Epithelial cell of esophagus (primary cell): Measurements from ENCODE around the gene MRPL1.
A peak's percentile ranks its signal among the peaks of the same experiment; 100 is the strongest.
"Not testable (repeated sequence)": the region's sequence is repeated elsewhere in the genome, so short reads cannot be mapped to it uniquely, and the experiment has no call there.

Source experiments
- DNase-seq: peaks from one replicate; pipeline ENCODE4 v3.0.0; 2010; ENCODE audit warnings: low read depth
- H3K4me3 ChIP-seq: 2 replicates; pipeline ENCODE4 v1.5.1; 2011; ENCODE audit warnings: mild to moderate bottlenecking, low read length, control low read depth
- CTCF ChIP-seq: IDR thresholded peaks from 2 replicates; pipeline ENCODE4 v1.5.1; 2011; ENCODE audit warnings: low read depth, mild to moderate bottlenecking, low read length, control low read depth, inconsistent platforms; ENCODE audit not compliant: insufficient read depth; ENCODE audit errors: missing control alignments

MRPL1 gene

GRCh38 chr4:77849278-77849965 is 13.2 kb upstream of the MRPL1 start:
- peak; percentile 3 for DNase-seq
- no peak for TF ChIP-seq CTCF
- no peak overlapping the region for H3K4me3 ChIP-seq

DNA sequence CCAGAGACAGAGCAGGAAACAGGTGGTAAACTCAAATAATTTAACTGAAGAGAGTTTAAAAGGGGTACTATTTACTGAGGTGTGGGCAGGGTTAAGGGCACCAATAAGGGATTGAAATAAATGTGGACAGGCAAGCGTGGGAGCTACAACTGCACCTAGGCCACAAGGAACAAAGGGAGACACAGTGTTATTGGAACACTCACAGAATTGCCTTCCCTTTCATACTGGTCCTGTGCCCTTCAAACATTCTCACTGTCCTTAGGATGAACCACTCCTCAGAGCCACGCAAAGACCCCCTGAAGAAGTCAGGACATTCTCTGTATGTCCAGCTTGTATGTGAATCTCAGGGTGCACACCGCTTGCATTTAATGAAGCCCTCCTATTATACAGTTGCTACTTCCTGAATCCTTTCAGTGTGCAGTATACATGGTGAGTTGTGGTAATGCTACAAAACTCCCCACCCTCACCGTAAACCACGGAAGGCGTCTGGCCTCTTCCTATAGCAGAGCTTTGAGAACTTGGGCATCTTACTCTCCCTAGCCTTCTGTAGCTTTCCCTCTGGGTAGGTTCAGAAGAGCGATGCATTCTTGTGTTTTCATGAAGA is 9.6 kb upstream of the MRPL1 start:
- DNase-seq = no peak
- H3K4me3 ChIP-seq = no peak overlapping the region
- TF ChIP-seq CTCF = no peak

GRCh38 chr4:77854431-77855111 is 8.1 kb upstream of the MRPL1 start:
- no peak for TF ChIP-seq CTCF
- H3K4me3 ChIP-seq = no peak overlapping the region
- DNase-seq = peak; percentile 62

GRCh38 chr4:77856152-77856551 is 6.5 kb upstream of the MRPL1 start:
- DNase-seq = no peak
- TF ChIP-seq CTCF = no peak
- no peak overlapping the region for H3K4me3 ChIP-seq

- no peak for DNase-seq
- H3K4me3 ChIP-seq = no peak overlapping the region
- TF ChIP-seq CTCF = no peak
Observed at GRCh38 chr4:77859256-77859655, 3.4 kb upstream of the MRPL1 start.

DNA sequence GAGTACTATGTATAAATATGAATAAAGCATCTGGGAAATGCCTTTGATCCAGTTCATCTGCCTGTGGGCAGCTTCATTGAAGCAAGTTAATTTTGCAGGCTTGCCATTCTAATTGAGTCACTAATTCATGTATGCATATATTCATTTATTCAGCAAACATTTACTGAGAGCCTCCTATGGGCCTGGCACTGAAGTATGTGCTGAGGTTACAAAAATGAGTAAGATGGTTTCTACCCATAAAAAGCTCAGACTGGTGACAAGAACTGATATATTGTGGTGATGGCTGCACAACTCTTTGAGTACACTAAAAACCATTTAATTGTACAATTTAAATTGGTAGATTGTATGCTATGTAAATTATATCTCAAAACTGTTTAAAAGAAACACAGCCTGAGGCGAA is 1.1 kb upstream of the MRPL1 start:
- TF ChIP-seq CTCF = no peak
- DNase-seq = peak; percentile 9
- H3K4me3 ChIP-seq = peak overlapping the region; percentile 91

- peak overlapping the region; percentile 91 for H3K4me3 ChIP-seq
- not testable (repeated sequence) for DNase-seq
Observed at GRCh38 chr4:77863341-77863740, 711 bp downstream of the MRPL1 start.
